Ishikawa (cell line): Measurements from ENCODE around the gene TENM3.

Source experiments
- REST ChIP-seq: IDR thresholded peaks from 2 replicates; pipeline ENCODE4 v1.6.1; 2012; ENCODE audit warnings: low read depth, mild to moderate bottlenecking
- ZBTB7A ChIP-seq: IDR thresholded peaks from 2 replicates; pipeline ENCODE4 v1.6.1; 2012; ENCODE audit warnings: low read depth

GRCh38 chr4:182488896-182489295, 245.7 kb downstream of the TENM3 start:
- TF ChIP-seq ZBTB7A: no peak
- no peak for TF ChIP-seq REST
